Left hindlimb (tissue), 1 donor: Measurements from ENCODE around the gene ACOT7.
"Not testable (repeated sequence)": the region's sequence is repeated elsewhere in the genome, so short reads cannot be mapped to it uniquely, and the experiment has no call there.

Experiments
- DNase-seq: peaks from one replicate; pipeline ENCODE4 v3.0.0-alpha.2; 2018

The ACOT7 gene

DNA sequence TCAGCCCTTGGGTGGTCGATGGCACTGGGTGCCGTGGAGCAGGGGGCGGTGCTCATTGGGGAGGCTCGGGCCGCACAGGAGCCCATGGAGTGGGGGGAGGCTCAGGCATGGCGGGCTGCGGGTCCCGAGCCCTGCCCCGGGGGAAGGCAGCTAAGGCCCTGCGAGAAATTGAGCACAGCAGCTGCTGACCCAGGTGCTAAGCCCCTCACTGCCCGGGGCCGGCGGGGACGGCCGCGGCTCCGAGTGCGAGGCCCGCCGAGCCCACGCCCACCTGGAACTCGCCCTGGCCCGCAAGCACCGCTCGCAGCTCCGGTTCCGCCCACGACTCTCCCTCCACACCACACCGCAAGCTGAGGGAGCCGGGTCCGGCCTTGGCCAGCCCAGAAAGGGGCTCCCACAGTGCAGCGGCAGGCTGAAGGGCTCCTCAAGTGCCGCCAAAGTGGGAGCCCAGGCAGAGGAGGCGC lies 2.2 kb upstream of the ACOT7 start:
- not testable (repeated sequence) for DNase-seq

- not testable (repeated sequence) for DNase-seq
These were observed 1.6 kb upstream of the ACOT7 start for GRCh38 chr1:6395130-6395529.

DNA sequence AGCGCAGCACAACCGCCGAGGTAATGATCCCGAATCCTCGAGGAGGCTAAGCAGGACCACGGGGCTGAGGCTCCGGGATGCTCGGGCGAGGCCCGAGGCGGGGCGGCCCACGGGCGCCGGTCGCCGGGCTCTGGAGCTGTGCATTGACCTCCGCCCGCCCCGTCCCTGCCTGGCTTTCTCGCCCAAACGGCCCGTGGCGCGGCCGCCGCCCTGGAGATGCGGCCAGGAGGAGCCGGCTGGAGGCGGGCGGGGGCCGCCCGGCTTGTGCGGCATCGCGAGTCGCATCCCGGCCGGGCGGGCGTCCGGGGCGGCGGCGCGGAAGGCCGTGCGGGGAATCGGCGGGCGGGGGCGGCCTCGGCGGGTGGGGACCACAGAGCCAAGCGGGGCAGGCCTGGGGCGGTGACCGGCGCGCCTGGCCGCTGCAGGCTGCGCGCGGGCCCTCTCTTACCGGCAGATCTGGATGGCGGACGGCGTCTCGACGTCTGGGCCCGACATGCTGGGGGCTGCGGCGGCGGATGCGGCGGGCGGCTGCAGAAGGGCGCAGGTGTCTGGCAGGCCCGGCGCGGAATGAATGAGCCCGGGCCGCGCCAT lies 663 bp downstream of the ACOT7 start:
- no peak for DNase-seq

GRCh38 chr1:6391951-6392808 lies 1.4 kb downstream of the ACOT7 start:
- no peak for DNase-seq

DNA sequence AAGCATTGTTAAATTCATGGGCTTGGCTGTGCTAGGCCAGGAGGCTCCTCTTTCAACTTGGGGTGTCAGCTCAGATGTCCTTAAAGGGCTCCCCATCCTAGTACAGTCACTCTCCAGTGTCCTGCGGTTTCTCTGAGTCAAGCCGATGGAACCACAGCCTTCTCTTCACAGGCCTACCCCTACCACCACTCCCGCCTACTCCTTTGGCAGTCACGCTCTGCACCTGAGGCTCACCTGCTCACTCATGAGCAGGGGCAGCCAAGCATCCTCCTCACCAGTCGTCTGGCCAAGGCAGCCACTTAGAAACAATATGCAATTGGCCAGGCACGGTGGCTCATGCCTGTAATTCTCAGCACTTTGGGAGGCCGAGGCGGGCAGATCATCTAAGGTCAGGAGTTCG lies 3.6 kb downstream of the ACOT7 start:
- no peak for DNase-seq

GRCh38 chr1:6386371-6386949 lies 7.1 kb downstream of the ACOT7 start:
- DNase-seq, result no peak

GRCh38 chr1:6385488-6386191 lies 7.9 kb downstream of the ACOT7 start:
- peak; percentile 50 for DNase-seq

GRCh38 chr1:6384962-6385361 lies 8.6 kb downstream of the ACOT7 start:
- DNase-seq, result peak; percentile 77

DNA sequence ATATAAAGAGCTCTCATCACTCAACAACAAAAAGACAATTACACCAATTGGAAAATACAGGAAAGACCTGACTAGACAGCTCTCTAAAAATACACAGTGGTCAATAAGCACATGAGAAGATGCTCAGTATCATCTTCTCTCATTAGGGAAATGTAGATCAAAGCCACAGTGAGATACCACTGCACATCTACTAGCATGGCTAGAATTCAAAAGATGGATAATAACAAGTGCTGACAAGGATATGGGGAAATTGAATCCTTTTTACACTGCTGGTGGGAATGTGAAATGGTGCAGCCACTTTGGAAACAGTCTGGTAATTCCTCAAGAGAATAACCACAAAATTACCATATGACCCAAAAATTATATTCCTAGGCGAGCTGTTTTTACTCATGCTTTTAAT lies 9.4 kb downstream of the ACOT7 start:
- no peak for DNase-seq

DNA sequence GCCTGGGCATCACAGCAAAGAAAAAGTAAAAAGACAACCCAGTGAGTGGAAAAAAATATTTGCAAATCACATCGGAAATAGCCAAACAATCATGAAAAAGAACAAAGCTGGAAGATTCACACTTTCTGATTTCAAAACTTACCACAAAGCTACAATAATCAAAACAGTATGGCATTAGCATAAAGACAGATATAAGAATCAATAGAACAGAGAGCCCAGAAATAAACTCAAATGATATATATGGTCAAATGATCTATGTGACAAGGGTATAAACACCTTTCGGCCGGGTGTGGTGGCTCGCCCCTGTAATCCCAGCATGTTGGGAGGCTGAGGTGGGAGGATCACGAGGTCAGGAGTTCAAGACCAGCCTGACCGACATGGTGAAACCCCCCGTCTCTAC lies 13.5 kb downstream of the ACOT7 start:
- no peak for DNase-seq

DNA sequence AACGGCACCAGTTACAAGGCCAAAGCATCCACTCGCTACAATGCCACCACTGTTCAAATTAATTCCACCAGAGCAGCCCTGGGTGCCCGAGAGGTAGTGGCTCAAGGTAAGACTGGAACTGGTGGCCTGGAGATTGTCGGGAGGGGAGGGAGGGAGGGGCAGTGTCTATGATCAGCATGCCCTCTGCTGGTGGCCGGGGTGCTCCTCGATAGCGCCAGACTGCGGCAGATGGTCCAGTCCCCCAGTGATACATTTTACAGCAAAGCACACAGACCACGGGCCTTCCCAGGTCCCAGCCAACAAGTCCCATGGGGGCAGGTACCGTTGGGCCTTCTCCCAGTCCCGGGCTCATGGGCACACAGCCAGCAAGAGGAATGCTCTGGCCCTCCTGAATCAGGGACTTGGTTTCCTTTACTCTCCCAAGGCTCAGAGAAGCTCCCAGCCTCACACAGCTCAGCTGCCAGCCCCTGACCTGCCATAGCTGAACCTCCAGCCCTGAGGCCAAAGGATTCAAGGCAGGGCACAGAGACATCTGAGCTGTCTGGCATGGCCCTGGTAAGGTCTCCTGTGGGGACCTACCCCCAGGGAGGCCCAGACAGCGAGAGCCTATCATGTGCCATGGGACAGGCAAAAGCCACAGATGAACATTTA lies 15.3 kb downstream of the ACOT7 start:
- DNase-seq, result no peak

DNA sequence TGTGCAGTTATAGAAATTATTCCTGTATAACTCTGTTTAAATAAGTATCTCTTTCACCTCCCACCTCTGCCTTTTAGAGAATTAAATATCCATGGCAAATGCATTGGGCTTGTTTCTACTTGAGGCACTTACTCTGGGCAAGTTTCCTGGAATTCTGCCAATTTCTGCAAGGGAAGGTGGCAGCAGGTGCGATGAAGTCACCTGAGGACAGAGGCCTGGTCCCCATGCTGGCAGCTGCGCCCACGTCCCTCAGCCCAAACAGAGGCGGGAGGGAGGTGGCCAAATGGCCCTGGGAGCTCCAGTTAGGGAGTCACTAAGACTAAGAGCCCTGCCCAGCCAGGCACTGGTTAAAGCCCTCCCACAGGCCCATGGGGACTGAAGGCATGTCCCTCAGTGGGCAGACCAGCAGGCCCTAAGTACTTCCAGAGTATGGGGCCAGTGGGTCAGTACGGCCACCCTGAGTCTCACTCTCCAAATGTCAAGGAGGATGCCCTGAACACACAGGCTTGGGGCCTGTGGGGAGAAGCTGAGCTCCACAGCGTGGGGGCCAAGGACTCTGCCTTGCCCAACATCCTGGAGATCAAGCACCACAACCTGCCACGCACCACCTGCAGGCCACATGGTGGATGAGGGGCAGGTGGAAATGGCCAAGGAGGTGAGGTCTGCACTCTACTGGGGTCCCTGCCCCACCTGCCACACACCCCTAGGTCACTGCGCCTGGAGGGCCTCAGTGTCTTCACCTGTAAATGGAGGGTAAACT lies 19.4 kb downstream of the ACOT7 start:
- no peak for DNase-seq

DNA sequence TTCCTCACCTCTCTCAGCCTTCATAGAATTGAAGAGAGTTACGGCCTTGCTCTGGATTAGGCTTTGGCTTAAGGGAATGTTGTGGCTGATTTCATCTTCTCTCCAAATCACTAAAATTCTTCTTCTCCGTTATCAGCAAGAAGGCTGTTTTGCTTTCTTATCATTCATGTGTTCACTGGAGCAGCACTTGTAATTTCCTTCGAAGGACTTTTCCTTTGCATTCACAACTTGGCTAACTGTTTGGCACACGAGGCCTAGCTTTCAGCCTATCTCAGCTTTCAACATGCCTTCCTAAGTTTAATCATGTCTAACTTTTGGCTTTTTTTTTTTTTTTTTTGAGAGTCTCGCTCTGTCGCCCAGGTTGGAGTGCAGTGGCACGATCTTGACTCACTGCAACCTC lies 21.3 kb downstream of the ACOT7 start:
- not testable (repeated sequence) for DNase-seq

GRCh38 chr1:6370006-6370405 lies 23.6 kb downstream of the ACOT7 start:
- DNase-seq, result no peak

DNA sequence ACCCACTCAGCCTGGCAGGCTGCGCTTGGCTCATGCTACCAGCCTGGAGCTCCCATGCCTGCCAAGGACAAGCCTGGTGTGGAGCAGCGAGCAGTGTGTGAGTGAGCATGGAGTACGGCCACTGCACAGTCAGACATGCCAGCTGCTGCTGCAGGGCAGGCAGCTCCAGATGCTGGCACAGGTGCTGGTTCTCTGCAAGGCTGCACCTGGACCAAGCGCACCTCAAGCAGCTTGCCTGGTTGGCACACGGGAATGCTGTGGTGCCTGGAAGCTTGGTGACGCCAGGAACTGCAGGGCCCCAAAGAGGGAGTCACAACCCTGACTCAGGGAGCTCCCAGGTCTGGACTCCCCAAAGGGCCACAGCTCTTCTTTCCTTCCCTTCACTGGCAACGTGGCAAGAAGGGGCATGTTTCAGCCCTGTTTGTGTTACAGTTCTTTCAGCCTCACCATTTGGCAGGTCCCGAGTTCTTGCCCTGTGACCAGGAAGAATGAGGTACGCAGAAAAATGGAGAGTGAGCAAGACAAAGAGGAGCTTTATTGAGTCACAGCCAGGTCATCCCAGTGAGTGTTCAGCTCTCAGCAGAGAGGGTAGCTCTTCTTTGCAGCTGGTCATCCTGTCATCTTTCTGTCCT lies 26.1 kb downstream of the ACOT7 start:
- no peak for DNase-seq

DNA sequence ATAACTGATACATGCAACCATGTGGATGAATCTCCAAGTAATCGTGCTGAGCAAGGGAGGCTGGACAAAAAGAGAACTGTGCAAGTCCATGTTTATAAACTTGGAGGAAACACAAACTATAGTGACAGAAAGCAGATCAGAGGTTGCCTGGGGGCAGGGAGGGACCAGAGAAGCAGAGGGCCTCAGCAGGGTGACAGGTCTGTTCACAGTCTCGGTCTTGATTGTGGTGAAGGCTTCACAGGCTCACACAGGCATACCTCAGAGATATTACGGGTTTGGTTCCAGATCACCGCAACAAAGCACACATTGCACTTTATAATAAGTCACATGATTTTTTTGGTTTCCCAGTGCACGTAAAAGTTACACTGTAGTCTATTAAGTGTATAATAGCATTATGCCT lies 28.5 kb downstream of the ACOT7 start:
- DNase-seq, result no peak

DNA sequence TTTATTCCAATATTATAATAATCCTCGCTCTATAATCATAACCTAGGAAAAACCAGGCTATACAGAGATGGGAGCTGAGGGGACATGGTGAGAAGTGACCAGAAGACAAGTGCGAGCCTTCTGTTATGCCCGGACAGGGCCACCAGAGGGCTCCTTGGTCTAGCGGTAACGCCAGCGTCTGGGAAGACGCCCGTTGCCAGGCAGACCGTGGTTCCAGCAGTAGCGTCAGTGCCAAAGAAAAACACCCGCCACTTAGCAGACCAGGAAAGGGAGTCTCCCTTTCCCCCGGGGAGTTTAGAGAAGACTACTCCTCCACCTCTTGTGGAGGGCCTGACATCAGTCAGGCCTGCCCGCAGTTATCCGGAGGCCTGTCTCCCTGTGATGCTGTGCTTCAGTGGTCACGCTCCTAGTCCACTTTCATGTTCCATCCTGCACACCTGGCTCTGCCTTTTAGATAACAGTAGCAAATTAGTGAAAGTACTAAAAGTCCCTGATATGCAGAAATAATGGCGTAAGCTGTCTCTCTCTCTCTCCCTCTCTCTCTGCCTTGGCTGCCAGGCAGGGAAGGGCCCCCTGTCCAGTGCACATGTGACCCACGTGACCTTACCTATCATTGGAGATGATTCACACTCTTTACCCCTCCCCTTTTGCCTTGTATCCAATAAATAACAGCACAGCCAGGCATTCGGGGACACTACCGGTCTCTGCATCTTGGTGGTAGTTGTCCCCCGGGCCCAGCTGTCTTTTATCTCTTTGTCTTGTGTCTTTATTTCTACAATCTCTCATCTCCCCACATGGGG lies 30.3 kb downstream of the ACOT7 start:
- DNase-seq, result peak; percentile 66

DNA sequence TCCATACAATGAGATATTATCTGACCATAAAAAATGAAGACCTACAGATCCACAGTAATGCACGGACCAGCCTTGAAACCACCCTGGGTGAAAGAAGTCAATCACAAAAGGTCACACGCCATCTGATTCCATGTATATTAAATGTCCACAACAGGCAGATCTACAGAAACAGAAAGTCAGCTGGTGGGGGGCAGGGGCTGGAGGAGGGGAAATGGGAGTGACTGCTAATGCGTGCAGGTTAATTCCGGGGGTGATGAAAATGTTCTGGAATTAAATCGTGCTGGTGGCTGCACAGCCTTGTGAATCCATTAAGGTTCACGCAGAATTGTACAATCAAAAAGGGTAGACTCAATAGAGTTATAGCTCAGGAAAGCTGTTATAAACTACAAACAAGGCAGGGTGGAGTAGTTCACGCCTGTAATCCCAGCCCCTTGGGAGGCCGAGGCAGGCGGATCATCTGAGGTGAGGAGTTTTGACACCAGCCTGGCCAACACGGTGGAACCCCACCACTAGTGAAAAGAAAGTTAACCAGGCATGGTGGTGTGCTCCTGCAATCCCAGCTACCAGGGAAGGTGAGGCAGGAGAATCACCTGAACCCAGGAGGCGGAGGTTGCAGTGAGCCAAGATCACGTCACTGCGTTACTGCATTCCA lies 32.3 kb downstream of the ACOT7 start:
- no peak for DNase-seq

GRCh38 chr1:6360517-6361070 lies 33.0 kb downstream of the ACOT7 start:
- DNase-seq, result no peak

- DNase-seq, result no peak
These were observed 33.5 kb downstream of the ACOT7 start for GRCh38 chr1:6360117-6360496.
